Measurements from ENCODE around the gene GNLY. TPM values are rescaled to one million over a fixed set of nuclear protein-coding genes. Genes with fewer than 3 reads are reported as not detected.

GNLY gene
- polyA plus RNA-seq, 3 donors: 1.2 to 4.7 (median 2.3) TPM

- H3K27ac ChIP-seq (ENCODE audit: low read depth, low read length): no peak overlapping the region
- WGBS, 3 donors: 14 to 22% (median 22%) methylated on average over 24 to 25 of the region's 25 CpGs
Observed at GRCh38 chr2:85678794-85679672, 15.1 kb upstream of the GNLY start.

GRCh38 chr2:85680707-85681371, 13.3 kb upstream of the GNLY start:
- WGBS, 3 donors: 67 to 85% (median 74%) methylated on average over 2 of the region's 2 CpGs
- H3K27ac ChIP-seq (ENCODE audit: low read depth, low read length): no peak overlapping the region

GRCh38 chr2:85681372-85681763, 12.8 kb upstream of the GNLY start:
- no peak overlapping the region for H3K27ac ChIP-seq (ENCODE audit: low read depth, low read length)
- WGBS, 3 donors: 68 to 77% (median 73%) methylated on average over 5 of the region's 5 CpGs

- H3K27ac ChIP-seq (ENCODE audit: low read depth, low read length): no peak overlapping the region
- WGBS, 3 donors: 86 to 100% (median 96%) methylated on average over 1 of the region's 1 CpG
Observed at GRCh38 chr2:85681776-85682175, 12.4 kb upstream of the GNLY start.

- WGBS, 3 donors: 94 to 99% (median 97%) methylated on average over 5 of the region's 5 CpGs
- H3K27ac ChIP-seq (ENCODE audit: low read depth, low read length): no peak overlapping the region
Observed at GRCh38 chr2:85682378-85682777, 11.8 kb upstream of the GNLY start.

- H3K27ac ChIP-seq (ENCODE audit: low read depth, low read length): no peak overlapping the region
- WGBS, 3 donors: 95 to 98% (median 97%) methylated on average over 4 of the region's 4 CpGs
Observed at GRCh38 chr2:85684380-85684779, 9.8 kb upstream of the GNLY start.

GRCh38 chr2:85684806-85685205, 9.4 kb upstream of the GNLY start:
- 59 to 78% (median 77%) methylated on average over 4 of the region's 4 CpGs for WGBS, 3 donors
- H3K27ac ChIP-seq (ENCODE audit: low read depth, low read length): no peak overlapping the region

- H3K27ac ChIP-seq (ENCODE audit: low read depth, low read length): no peak overlapping the region
- 91 to 96% (median 93%) methylated on average over 4 of the region's 4 CpGs for WGBS, 3 donors
Observed at GRCh38 chr2:85690932-85691331, 3.2 kb upstream of the GNLY start.

GRCh38 chr2:85692039-85692645, 2.0 kb upstream of the GNLY start:
- WGBS, 3 donors: 86 to 91% (median 88%) methylated on average over 5 of the region's 5 CpGs
- H3K27ac ChIP-seq (ENCODE audit: low read depth, low read length): no peak overlapping the region

- H3K27ac ChIP-seq (ENCODE audit: low read depth, low read length): no peak overlapping the region
- 86 to 91% (median 89%) methylated on average over 11 of the region's 11 CpGs for WGBS, 3 donors
Observed at GRCh38 chr2:85695121-85695520, 963 bp downstream of the GNLY start.

GRCh38 chr2:85695691-85696668, 1.8 kb downstream of the GNLY start:
- no peak overlapping the region for H3K27ac ChIP-seq (ENCODE audit: low read depth, low read length)

GRCh38 chr2:85697096-85697495, 2.9 kb downstream of the GNLY start:
- WGBS, 3 donors: 92 to 94% (median 93%) methylated on average over 2 to 3 of the region's 3 CpGs
- no peak overlapping the region for H3K27ac ChIP-seq (ENCODE audit: low read depth, low read length)

More at GRCh38 chr2:85695691-85696668, 1.8 kb downstream of the GNLY start:
- WGBS, 3 donors: 89 to 91% (median 90%) methylated on average over 12 of the region's 12 CpGs

GRCh38 chr2:85697716-85698115, 3.6 kb downstream of the GNLY start:
- no peak overlapping the region for H3K27ac ChIP-seq (ENCODE audit: low read depth, low read length)
- WGBS, 3 donors: 27 to 73% (median 51%) methylated on average over 2 of the region's 2 CpGs

- 67 to 81% (median 68%) methylated on average over 11 of the region's 11 CpGs for WGBS, 3 donors
- no peak overlapping the region for H3K27ac ChIP-seq (ENCODE audit: low read depth, low read length)
Observed at GRCh38 chr2:85698184-85698879, 4.2 kb downstream of the GNLY start.

GRCh38 chr2:85698880-85699254, 4.7 kb downstream of the GNLY start:
- H3K27ac ChIP-seq (ENCODE audit: low read depth, low read length): no peak overlapping the region
- 70 to 82% (median 75%) methylated on average over 8 of the region's 8 CpGs for WGBS, 3 donors

GRCh38 chr2:85699325-85699724, 5.2 kb downstream of the GNLY start:
- WGBS, 3 donors: 92 to 95% (median 93%) methylated on average over 1 of the region's 1 CpG
- H3K27ac ChIP-seq (ENCODE audit: low read depth, low read length): no peak overlapping the region

- no peak overlapping the region for H3K27ac ChIP-seq (ENCODE audit: low read depth, low read length)
Observed at GRCh38 chr2:85702172-85702571, 8.0 kb downstream of the GNLY start.

GRCh38 chr2:85702800-85703199, 8.6 kb downstream of the GNLY start:
- 69 to 72% (median 72%) methylated on average over 4 of the region's 4 CpGs for WGBS, 3 donors
- H3K27ac ChIP-seq (ENCODE audit: low read depth, low read length): no peak overlapping the region

Data from adipose tissue (tissue), 3 donors.